Glutamatergic neuron (in vitro differentiated cells): ENCODE measurements around the gene NEO1. TPM values are rescaled to one million over a fixed set of nuclear protein-coding genes. Genes with fewer than 3 reads are reported as not detected.

ENCODE experiments used
- DNase-seq: peaks from one replicate; pipeline ENCODE4 v3.0.0; 2022
- H3K27ac Mint-ChIP-seq: one replicate; pipeline ENCODE4 v1.8.0; 2020; ENCODE audit warnings: mild to moderate bottlenecking, mixed read lengths, inconsistent platforms; ENCODE audit not compliant: unreplicated experiment
- H3K27me3 Mint-ChIP-seq: one replicate; pipeline ENCODE4 v1.8.0; 2020; ENCODE audit warnings: mild to moderate bottlenecking, moderate library complexity, mixed read lengths, inconsistent platforms; ENCODE audit not compliant: unreplicated experiment
- H3K36me3 Mint-ChIP-seq: one replicate; pipeline ENCODE4 v1.8.0; 2020; ENCODE audit warnings: mild to moderate bottlenecking, mixed read lengths, inconsistent platforms; ENCODE audit not compliant: unreplicated experiment
- H3K4me1 Mint-ChIP-seq: one replicate; pipeline ENCODE4 v1.8.0; 2020; ENCODE audit warnings: mild to moderate bottlenecking, low read depth, mixed read lengths, inconsistent platforms; ENCODE audit not compliant: unreplicated experiment
- H3K4me3 Mint-ChIP-seq: one replicate; pipeline ENCODE4 v1.8.0; 2020; ENCODE audit warnings: mild to moderate bottlenecking, mixed read lengths, inconsistent platforms; ENCODE audit not compliant: unreplicated experiment
- H3K9me3 Mint-ChIP-seq: one replicate; pipeline ENCODE4 v1.8.0; 2020; ENCODE audit warnings: mild to moderate bottlenecking, moderate library complexity, mixed read lengths, inconsistent platforms; ENCODE audit not compliant: unreplicated experiment
- total RNA-seq: library from RNA; stranded (reverse); fragmentation: NEBNext Ultra II Directional; extraction: Animal tissue kit (Norgen Biotek cat#: 25700); gene quantifications from one replicate; pipeline ENCODE4 v1.2.1, GENCODE V29; 2021; ENCODE audit not compliant: unreplicated experiment
- TF ChIP-seq, protein P1 (sequence below): fragments of 200-600 bp; sonication (generic); IDR thresholded peaks from one replicate; pipeline ENCODE4 v1.5.0; 2021; ENCODE audit not compliant: partially characterized antibody, unreplicated experiment

The NEO1 gene
- total RNA-seq, 1 donor from 2014 or later = 157 TPM

DNA sequence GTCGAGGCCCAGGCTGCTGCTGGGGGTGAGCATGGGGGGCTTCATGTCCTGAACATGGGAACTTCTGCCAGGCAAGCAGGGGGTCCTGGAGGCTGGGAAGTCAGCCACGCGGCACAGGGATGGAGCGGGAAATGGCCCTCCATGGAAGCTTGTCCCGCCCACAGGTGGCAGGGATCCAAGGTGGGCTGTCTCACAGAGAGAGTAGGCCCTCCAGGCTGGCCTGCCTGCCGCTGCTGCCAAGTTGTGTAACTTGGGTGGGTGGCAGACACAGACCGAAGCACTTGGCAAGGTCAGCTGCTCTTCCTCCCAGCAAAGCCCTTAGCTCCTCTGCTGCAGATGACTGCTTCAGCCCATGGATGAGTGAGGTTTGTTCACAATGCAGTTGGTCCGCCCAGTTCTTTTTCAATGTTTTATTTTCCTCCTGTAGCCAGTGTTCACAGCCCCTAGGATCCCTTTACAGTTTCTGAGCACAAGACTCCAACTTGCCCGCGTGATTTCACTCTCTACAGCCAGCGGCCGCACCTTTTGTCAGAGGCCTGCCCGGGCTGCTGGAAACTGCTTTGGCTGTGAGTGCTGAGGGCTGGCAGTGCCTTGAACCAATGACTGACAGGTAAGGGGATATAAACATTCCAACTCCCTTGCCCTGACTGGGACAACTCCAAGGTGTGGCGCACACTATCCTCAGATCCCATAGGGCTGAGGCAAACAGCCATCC, 289.8 kb downstream of the NEO1 start:
- no peak for DNase-seq
- H3K27me3 Mint-ChIP-seq = peaks cover 10% of the 10 kb centered on the region
- H3K9me3 Mint-ChIP-seq = peaks cover 5% of the 10 kb centered on the region
- no peak overlapping the region for H3K4me3 Mint-ChIP-seq
- peaks cover 22% of the 10 kb centered on the region for H3K36me3 Mint-ChIP-seq
- H3K4me1 Mint-ChIP-seq = peaks cover 2% of the 10 kb centered on the region
- H3K27ac Mint-ChIP-seq = no peak overlapping the region
- TF ChIP-seq, protein P1, sequence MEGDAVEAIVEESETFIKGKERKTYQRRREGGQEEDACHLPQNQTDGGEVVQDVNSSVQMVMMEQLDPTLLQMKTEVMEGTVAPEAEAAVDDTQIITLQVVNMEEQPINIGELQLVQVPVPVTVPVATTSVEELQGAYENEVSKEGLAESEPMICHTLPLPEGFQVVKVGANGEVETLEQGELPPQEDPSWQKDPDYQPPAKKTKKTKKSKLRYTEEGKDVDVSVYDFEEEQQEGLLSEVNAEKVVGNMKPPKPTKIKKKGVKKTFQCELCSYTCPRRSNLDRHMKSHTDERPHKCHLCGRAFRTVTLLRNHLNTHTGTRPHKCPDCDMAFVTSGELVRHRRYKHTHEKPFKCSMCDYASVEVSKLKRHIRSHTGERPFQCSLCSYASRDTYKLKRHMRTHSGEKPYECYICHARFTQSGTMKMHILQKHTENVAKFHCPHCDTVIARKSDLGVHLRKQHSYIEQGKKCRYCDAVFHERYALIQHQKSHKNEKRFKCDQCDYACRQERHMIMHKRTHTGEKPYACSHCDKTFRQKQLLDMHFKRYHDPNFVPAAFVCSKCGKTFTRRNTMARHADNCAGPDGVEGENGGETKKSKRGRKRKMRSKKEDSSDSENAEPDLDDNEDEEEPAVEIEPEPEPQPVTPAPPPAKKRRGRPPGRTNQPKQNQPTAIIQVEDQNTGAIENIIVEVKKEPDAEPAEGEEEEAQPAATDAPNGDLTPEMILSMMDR = no peak

DNA sequence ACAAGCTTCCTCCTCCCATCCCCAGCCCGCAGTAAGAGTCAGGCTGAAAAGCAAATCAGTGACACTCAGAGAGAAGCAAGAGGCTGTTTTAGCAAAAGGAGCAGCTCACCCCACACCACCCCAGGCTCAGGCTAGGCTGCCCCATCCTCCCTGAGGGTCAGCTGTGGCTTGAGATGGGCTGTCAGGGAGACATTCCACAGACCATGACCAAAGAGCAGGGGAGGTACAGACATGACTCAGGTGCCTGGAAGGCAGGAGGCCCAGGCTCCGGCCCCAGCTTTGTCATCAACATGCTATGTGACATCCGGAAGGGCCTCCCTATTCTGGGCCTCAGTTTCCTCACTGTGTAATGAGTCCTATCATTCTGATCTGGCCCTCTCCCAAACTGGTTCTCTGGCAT, 291.8 kb downstream of the NEO1 start:
- H3K27ac Mint-ChIP-seq = no peak overlapping the region

DNA sequence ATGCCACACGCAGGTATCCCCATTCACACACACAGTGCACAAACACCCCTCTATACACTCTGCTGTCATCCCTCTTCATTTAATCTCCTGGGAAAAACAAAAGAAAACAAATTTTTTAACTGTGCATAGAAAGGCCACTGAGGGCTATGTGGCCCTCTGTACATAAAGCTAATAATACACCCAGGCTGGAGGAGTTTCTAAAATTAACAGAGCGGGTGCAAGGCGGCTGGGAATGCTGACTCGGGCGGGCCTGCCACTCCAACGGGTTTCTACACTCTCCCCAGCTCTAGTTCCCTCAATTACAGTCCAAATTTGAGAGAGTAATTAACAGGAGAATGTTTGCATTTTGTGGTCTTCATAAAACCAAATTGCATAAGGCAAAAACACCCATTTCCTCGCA, 293.4 kb downstream of the NEO1 start:
- TF ChIP-seq, protein P1 = no peak
- peaks cover 2% of the 10 kb centered on the region for H3K4me1 Mint-ChIP-seq
- H3K36me3 Mint-ChIP-seq = peaks cover 16% of the 10 kb centered on the region
- peaks cover 2% of the 10 kb centered on the region for H3K27me3 Mint-ChIP-seq
- H3K4me3 Mint-ChIP-seq = no peak overlapping the region
- peaks cover 5% of the 10 kb centered on the region for H3K9me3 Mint-ChIP-seq
- no peak for DNase-seq
- no peak overlapping the region for H3K27ac Mint-ChIP-seq

More for the DNA sequence above, 291.8 kb downstream of the NEO1 start:
- TF ChIP-seq, protein P1 = no peak
- H3K36me3 Mint-ChIP-seq = peaks cover 16% of the 10 kb centered on the region
- peaks cover 5% of the 10 kb centered on the region for H3K9me3 Mint-ChIP-seq
- H3K27me3 Mint-ChIP-seq = peaks cover 6% of the 10 kb centered on the region
- no peak overlapping the region for H3K4me3 Mint-ChIP-seq
- peaks cover 2% of the 10 kb centered on the region for H3K4me1 Mint-ChIP-seq
- no peak for DNase-seq

DNA sequence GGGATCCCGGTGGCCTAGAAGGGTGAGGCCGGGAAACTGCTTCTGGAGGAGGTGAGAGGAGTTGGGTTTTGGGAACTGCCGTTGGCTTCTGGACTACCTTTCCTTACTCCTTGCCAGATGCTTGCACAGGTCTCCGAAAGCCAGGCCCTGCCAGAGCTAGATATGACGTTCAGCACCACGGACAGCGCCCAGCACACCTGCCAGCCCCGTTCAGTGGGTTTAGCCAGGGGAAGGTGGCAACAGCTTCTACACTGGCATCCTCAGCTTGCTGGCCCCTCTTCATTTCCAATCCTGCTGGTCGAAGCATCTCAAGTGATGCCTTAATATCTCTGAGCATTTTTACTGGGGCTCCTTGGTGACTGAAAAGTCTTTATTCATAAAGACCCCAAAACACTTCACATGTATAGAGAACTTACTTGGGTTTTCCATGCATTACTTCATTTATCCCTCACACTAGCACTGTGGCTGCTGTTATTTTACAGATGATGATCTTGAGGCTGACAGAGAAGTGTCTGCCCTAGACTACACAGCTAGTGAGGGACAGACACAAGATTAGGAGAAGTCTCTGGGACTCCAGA, 294.6 kb downstream of the NEO1 start:
- Mint-ChIP-seq H3K4me3 (no peak overlapping the region), H3K36me3 (peaks cover 16% of the 10 kb centered on the region), H3K27me3 (peaks cover 2% of the 10 kb centered on the region), H3K27ac (no peak overlapping the region), H3K9me3 (peaks cover 5% of the 10 kb centered on the region), H3K4me1 (peaks cover 2% of the 10 kb centered on the region)
- DNase-seq = no peak
- TF ChIP-seq, protein P1 = no peak

DNA sequence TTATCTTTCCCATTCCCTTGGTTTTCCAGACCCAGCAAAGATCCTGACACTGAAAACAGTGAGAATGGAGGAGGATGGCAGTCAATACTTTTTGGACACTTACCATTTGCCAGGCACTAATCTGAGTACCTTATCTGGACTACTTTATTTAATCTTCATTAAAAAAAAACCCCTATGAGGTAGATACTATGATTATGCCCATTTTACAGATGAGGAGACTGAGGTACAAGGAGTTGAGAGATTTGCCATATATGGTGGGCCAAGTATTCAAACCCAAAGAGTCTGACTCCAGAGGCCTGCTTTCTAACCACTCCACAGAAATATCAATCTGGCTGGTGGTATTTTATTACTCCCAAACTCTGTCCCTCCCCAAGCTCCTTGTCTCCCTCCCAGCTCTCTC, 296.9 kb downstream of the NEO1 start:
- no peaks in the 10 kb centered on the region for H3K36me3 Mint-ChIP-seq
- no peak overlapping the region for H3K4me3 Mint-ChIP-seq
- H3K4me1 Mint-ChIP-seq = peaks cover 2% of the 10 kb centered on the region
- H3K27ac Mint-ChIP-seq = no peak overlapping the region
- no peaks in the 10 kb centered on the region for H3K27me3 Mint-ChIP-seq
- TF ChIP-seq, protein P1 = no peak
- H3K9me3 Mint-ChIP-seq = no peaks in the 10 kb centered on the region
- DNase-seq = no peak
